GM12878 (cell line): Measurements from ENCODE around the gene FGD1. TPM values are rescaled to one million over a fixed set of nuclear protein-coding genes. Genes with fewer than 3 reads are reported as not detected.

Source experiments
- ATAC-seq: fragments of 200-7000 bp; cut with Tn5 transposase; 3 replicates; pipeline ENCODE4 v1.9.1; 2020; ENCODE audit warnings: mild to moderate bottlenecking, moderate library complexity
- BruUV-seq: library from RNA; stranded (reverse); fragments of 400-500 nt; replicated peaks from 2 replicates; lab custom pipeline; 2021; lab: Mats Ljungman, UMichigan
- CTCF ChIA-PET: fragments of 300-600 bp; sonication (Branson Sonifier 250); formaldehyde crosslinking; extraction: SDS; loops from one replicate; lab custom pipeline; 2021; ENCODE audit warnings: inconsistent platforms; lab: Yijun Ruan, JAX
- POLR2A ChIA-PET: fragments of 350-600 bp; formaldehyde crosslinking; extraction: SDS; loops from one replicate; lab custom pipeline; 2021; ENCODE audit warnings: inconsistent platforms; lab: Charles Lee
- RAD21 ChIA-PET: fragments of 300-600 bp; sonication (Branson Sonifier 250); formaldehyde crosslinking; loops from one replicate; lab custom pipeline; 2023; ENCODE audit warnings: antibody characterized with exemption; ENCODE audit not compliant: unreplicated experiment; lab: Charles Lee
- SMC1A ChIA-PET: fragments of 300-600 bp; sonication (Branson Sonifier 250); formaldehyde crosslinking; loops from one replicate; lab custom pipeline; 2023; ENCODE audit not compliant: unreplicated experiment, uncharacterized antibody; lab: Charles Lee
- DNase-seq: peaks from one replicate; pipeline ENCODE4 v3.0.0-alpha.2; 2011; ENCODE audit warnings: low read depth, low spot score
- FAIRE-seq: peaks from 3 replicates; lab custom pipeline; 2011; peaks lifted over from hg19 to GRCh38; lab: Jason Lieb, UNC
- H2AFZ ChIP-seq: 2 replicates; pipeline ENCODE4 v1.6.0; 2011; ENCODE audit warnings: low read depth, low read length, control low read depth; ENCODE audit not compliant: control insufficient read depth
- H3K27ac ChIP-seq: 2 replicates; pipeline ENCODE4 v1.5.1; 2011; ENCODE audit warnings: control low read depth; ENCODE audit not compliant: control insufficient read depth, insufficient read depth
- H3K27me3 ChIP-seq, 2 experiments: replicated peaks in 1 of 2; 2 replicates each; pipeline versions ENCODE4 v1.6.0 to v1.6.1; 2011; ENCODE audit warnings: low read length in 1 of 2; ENCODE audit not compliant: control insufficient read depth in 2 of 2, insufficient read depth in 2 of 2
- H3K36me3 ChIP-seq, 2 experiments: 2 replicates each; pipeline ENCODE4 v1.5.1; 2011; ENCODE audit warnings: low read length in 1 of 2; ENCODE audit not compliant: control insufficient read depth in 2 of 2, insufficient read depth in 2 of 2
- H3K4me1 ChIP-seq: 2 replicates; pipeline ENCODE4 v1.6.1; 2011; ENCODE audit warnings: mild to moderate bottlenecking, low read length, moderate library complexity, mixed read lengths; ENCODE audit not compliant: control insufficient read depth, insufficient read depth
- H3K4me2 ChIP-seq: 2 replicates; pipeline ENCODE4 v1.6.0; 2011; ENCODE audit warnings: control low read depth; ENCODE audit not compliant: control insufficient read depth, insufficient read depth
- H3K4me3 ChIP-seq: fragments of 200-600 bp; sonication (generic); 2 replicates; pipeline ENCODE4 v1.5.1; 2016
- H3K79me2 ChIP-seq: 2 replicates; pipeline ENCODE4 v1.6.0; 2011; ENCODE audit warnings: low read length; ENCODE audit not compliant: control insufficient read depth, insufficient read depth
- H3K9ac ChIP-seq: 2 replicates; pipeline ENCODE4 v1.8.0; 2011; ENCODE audit warnings: low read length, control low read depth, mixed read lengths; ENCODE audit not compliant: control insufficient read depth, insufficient read depth
- H3K9me3 ChIP-seq: replicated peaks from 3 replicates; pipeline ENCODE4 v1.5.1; 2011; ENCODE audit warnings: mild to moderate bottlenecking, low read length; ENCODE audit not compliant: control insufficient read depth, insufficient read depth
- H4K20me1 ChIP-seq: 2 replicates; pipeline ENCODE4 v1.6.0; 2011; ENCODE audit not compliant: control insufficient read depth, insufficient read depth
- ASH2L ChIP-seq: fragments of 300-600, 200-600 bp; sonication (generic); IDR thresholded peaks from 2 replicates; pipeline ENCODE4 v1.6.1; 2017; ENCODE audit warnings: low read depth, mild to moderate bottlenecking, borderline replicate concordance
- BCL3 ChIP-seq: IDR thresholded peaks from 2 replicates; pipeline ENCODE4 v1.6.1; 2011; ENCODE audit warnings: borderline replicate concordance, low read depth, mild to moderate bottlenecking, moderate library complexity, low read length; ENCODE audit not compliant: insufficient read depth, poor library complexity, severe bottlenecking
- CBFB ChIP-seq: IDR thresholded peaks from 2 replicates; pipeline ENCODE4 v1.6.1; 2016; ENCODE audit warnings: antibody characterized with exemption, low read depth
- CREM ChIP-seq: IDR thresholded peaks from 2 replicates; pipeline ENCODE4 v1.6.1; 2014; ENCODE audit warnings: antibody characterized with exemption, low read depth
- E4F1 ChIP-seq: fragments of 450-650 bp; IDR thresholded peaks from 2 replicates; pipeline ENCODE4 v1.6.1; 2018; ENCODE audit warnings: borderline replicate concordance, mild to moderate bottlenecking; ENCODE audit not compliant: partially characterized antibody
- EGR1 ChIP-seq, 2 experiments: IDR thresholded peaks; 1 replicate in 1 of 2; 2 replicates in 1 of 2; pipeline ENCODE4 v1.6.1; 2011 to 2012; ENCODE audit warnings: low read depth in 2 of 2, low read length in 2 of 2, borderline replicate concordance in 1 of 2, mild to moderate bottlenecking in 1 of 2, moderate library complexity in 1 of 2
- HCFC1 ChIP-seq: fragments of 150-350 bp; IDR thresholded peaks from 2 replicates; pipeline ENCODE4 v1.6.1; 2014; ENCODE audit warnings: low read length
- MTA2 ChIP-seq: fragments of 450-650 bp; IDR thresholded peaks from 2 replicates; pipeline ENCODE4 v1.6.1; 2016; ENCODE audit warnings: low read depth, mild to moderate bottlenecking, moderate library complexity
- MXI1 ChIP-seq: fragments of 150-350 bp; IDR thresholded peaks from 2 replicates; pipeline ENCODE4 v1.6.1; 2011; ENCODE audit warnings: low read depth, mild to moderate bottlenecking, inconsistent platforms, low read length, improper control_type of control experiment
- TARDBP ChIP-seq: IDR thresholded peaks from 2 replicates; pipeline ENCODE4 v1.6.1; 2016; ENCODE audit warnings: borderline replicate concordance
- TCF12 ChIP-seq: IDR thresholded peaks from 2 replicates; pipeline ENCODE4 v1.6.1; 2011; ENCODE audit warnings: low read depth, mild to moderate bottlenecking, low read length
- YY1 ChIP-seq: IDR thresholded peaks from 2 replicates; pipeline ENCODE4 v1.6.1; 2011; ENCODE audit warnings: low read depth, mild to moderate bottlenecking, low read length
- ZSCAN29 ChIP-seq: fragments of 450-650 bp; IDR thresholded peaks from 2 replicates; pipeline ENCODE4 v1.6.1; 2017; ENCODE audit warnings: mild to moderate bottlenecking, moderate library complexity
- WGBS: methylation state at CpG from one replicate; pipeline ENCODE4 v1.1.6; 2016; ENCODE audit warnings: low lambda C conversion rate; ENCODE audit not compliant: insufficient replicate concordance, insufficient coverage; ENCODE audit errors: missing lambda C conversion rate; 5-methylcytosine and 5-hydroxymethylcytosine counted together
- in situ Hi-C: fragments of 300-500 bp; cut with MboI; formaldehyde crosslinking; loops from 9 replicates; pipeline ENCODE4 v1.14.3; 2018; ENCODE audit warnings: mixed read lengths
- intact Hi-C: fragments of 100-400 bp; cut with micrococcal nuclease; formaldehyde crosslinking; loops from one replicate; pipeline ENCODE4 v1.14.2; 2022; ENCODE audit not compliant: unreplicated experiment
- polyA plus RNA-seq, 11 experiments: library from polyadenylated mRNA; depleted of rRNA in 4 of 11; unstranded in 6 of 11; stranded (reverse) in 5 of 11; fragments of >200 nt; fragmentation: Nextera tagmentation in 4 of 11; fragmentation: Illumina TruSeq in 1 of 11; extraction: Ambion mirVana in 4 of 11; extraction: Trizol in 1 of 11; gene quantifications; 1 replicate in 1 of 11; 2 replicates in 10 of 11; pipeline versions ENCODE4 v1.2.1 to v1.2.3, GENCODE V29; 2011 to 2016; ENCODE audit warnings: inconsistent platforms in 2 of 11, missing spikeins in 2 of 11, low read depth in 1 of 11
- total RNA-seq, 4 experiments: library from RNA; depleted of rRNA in 3 of 4; stranded (reverse); fragments of >200 nt in 3 of 4; fragmentation: Illumina TruSeq in 1 of 4; extraction: Trizol in 1 of 4; gene quantifications; 2 replicates each; pipeline versions ENCODE4 v1.2.1 to v1.2.3, GENCODE V29; 2013 to 2021

The FGD1 gene
- total and polyA plus RNA-seq, 10 of the 15 experiments (the other 5 are each of a cell fraction or from before 2014, with no cell fraction given): 0.05 to 0.50 (median 0.45) TPM; not detected in 7

GRCh38 chrX:54529151-54529550 is 33.1 kb upstream of the FGD1 start:
- DNase-seq: no peak
- in situ Hi-C loops: no loop called here
- Histone ChIP-seq H3K79me2 (peaks cover 25% of the 10 kb centered on the region), H3K27me3 (no peaks in the 10 kb centered on the region), H3K9me3 (peaks cover 4% of the 10 kb centered on the region; the same call in 2 of the 3 replicates), H2AFZ (peak overlapping the region; percentile 76), H3K4me2 (peak overlapping the region; percentile 51), H3K4me3 (peak overlapping the region; percentile 58; the same call in 1 of the 2 replicates), H3K9ac (no peak overlapping the region), H3K36me3 (no peaks in the 10 kb centered on the region), H3K4me1 (no peaks in the 10 kb centered on the region), H3K27ac (peak overlapping the region; percentile 67; the same call in 1 of the 2 replicates), H4K20me1 (no peaks in the 10 kb centered on the region)
- TF ChIP-seq CREM (no peak), ZSCAN29 (no peak), CBFB (0 out of 2 replicates have a peak, but pooled peaks have one; percentile 1)
- WGBS: 54% methylated on average over 3 of the region's 3 CpGs
- no TSS peak for BruUV-seq
- ChIA-PET SMC1A (interaction anchor here (1.2 kb wide), 1 partner anchor 111 kb away, joined by 3 read pairs; no protein-coding TSS in a partner anchor), RAD21 (interaction anchor here (2.5 kb wide), 1 partner anchor 111 kb away, joined by 11 read pairs; no protein-coding TSS in a partner anchor), POLR2A (interaction anchor here (0.6 to 1.6 kb wide), 3 partner anchors 89 to 471 kb away, joined by 3 to 4 read pairs (median 4); partner anchors contain the start of genes APEX2 and TSR2), CTCF (no interaction called here)
- intact Hi-C loops: no loop called here
- FAIRE-seq: no peak
- no peak for ATAC-seq

- H3K9me3 ChIP-seq: no peaks in the 10 kb centered on the region
- intact Hi-C loops (no loop called here), in situ Hi-C loops (no loop called here)
- WGBS: 53% methylated on average over 4 of the region's 4 CpGs
- no peaks in the 10 kb centered on the region for H3K27me3 ChIP-seq
- SMC1A ChIA-PET: no interaction called here
- BruUV-seq: no TSS peak
- CTCF ChIA-PET: no interaction called here
- no peak for FAIRE-seq
- H3K4me2 ChIP-seq: no peak overlapping the region
- no peak overlapping the region for H3K4me3 ChIP-seq
- H3K36me3 ChIP-seq: no peaks in the 10 kb centered on the region
- H4K20me1 ChIP-seq: no peaks in the 10 kb centered on the region
- DNase-seq: no peak
- no peak overlapping the region for H3K27ac ChIP-seq
- RAD21 ChIA-PET: no interaction called here
- H3K9ac ChIP-seq: no peak overlapping the region
- H2AFZ ChIP-seq: no peak overlapping the region
- TF ChIP-seq TCF12 (no peak), HCFC1 (no peak), E4F1 (no peak), BCL3 (no peak), CBFB (no peak), TARDBP (no peak), YY1 (no peak), MTA2 (no peak), MXI1 (no peak), ASH2L (no peak), EGR1 (IDR thresholded peaks at IDR 0.05; ENCODE audit: borderline replicate concordance in 1 of 2, low read depth in 2 of 2, low read length in 2 of 2) (no peak)
- no peaks in the 10 kb centered on the region for H3K4me1 ChIP-seq
- POLR2A ChIA-PET: no interaction called here
- no peaks in the 10 kb centered on the region for H3K79me2 ChIP-seq
- ATAC-seq: no peak
Observed at GRCh38 chrX:54509400-54509799, 13.4 kb upstream of the FGD1 start.
